DND-41 (cell line): Measurements from ENCODE around the gene LRRN4CL.
A peak's percentile ranks its signal among the peaks of the same experiment; 100 is the strongest.
"Not testable (repeated sequence)": the region's sequence is repeated elsewhere in the genome, so short reads cannot be mapped to it uniquely, and the experiment has no call there.

Experiments
- ATAC-seq: fragments of 200-7000 bp; cut with Tn5 transposase; 3 replicates; pipeline ENCODE4 v1.9.1; 2021; ENCODE audit warnings: low read depth; ENCODE audit not compliant: insufficient read depth
- DNase-seq: peaks from one replicate; pipeline ENCODE4 v3.0.0-alpha.2; 2020
- H2AFZ ChIP-seq: 2 replicates; pipeline ENCODE4 v1.6.0; 2012; ENCODE audit warnings: low read depth, low read length
- H3K27ac ChIP-seq: 2 replicates; pipeline ENCODE4 v1.5.1; 2012; ENCODE audit warnings: low read length, inconsistent platforms
- H3K27me3 ChIP-seq: fragments of 200-600 bp; sonication (generic); 2 replicates; pipeline ENCODE4 v1.6.0; 2012; ENCODE audit warnings: low read length, mild to moderate bottlenecking, inconsistent platforms; ENCODE audit not compliant: insufficient read depth, poor library complexity
- H3K36me3 ChIP-seq: 2 replicates; pipeline ENCODE4 v1.5.1; 2012; ENCODE audit warnings: low read length, inconsistent platforms; ENCODE audit not compliant: insufficient read depth
- H3K4me1 ChIP-seq: 2 replicates; pipeline ENCODE4 v1.5.1; 2012; ENCODE audit warnings: mild to moderate bottlenecking, low read length; ENCODE audit not compliant: insufficient read depth
- H3K4me2 ChIP-seq: 2 replicates; pipeline ENCODE4 v1.6.0; 2012; ENCODE audit warnings: mild to moderate bottlenecking, moderate library complexity, low read length, inconsistent platforms; ENCODE audit not compliant: insufficient read depth
- H3K4me3 ChIP-seq, 2 experiments: fragments of 200-600 bp in 1 of 2; shearing (Covaris generic) in 1 of 2; 2 replicates each; pipeline ENCODE4 v1.5.1; 2012 to 2016; ENCODE audit warnings: inconsistent platforms in 2 of 2, low read length in 2 of 2, mild to moderate bottlenecking in 2 of 2, low read depth in 1 of 2, moderate library complexity in 1 of 2
- H3K79me2 ChIP-seq: 2 replicates; pipeline ENCODE4 v1.6.0; 2012; ENCODE audit warnings: low read length, inconsistent platforms; ENCODE audit not compliant: insufficient read depth
- H3K9ac ChIP-seq: 2 replicates; pipeline ENCODE4 v1.6.0; 2012; ENCODE audit warnings: low read depth, mild to moderate bottlenecking, inconsistent platforms, low read length, moderate library complexity
- H3K9me3 ChIP-seq: 2 replicates; pipeline ENCODE4 v1.5.1; 2012; ENCODE audit warnings: low read length, moderate library complexity, mild to moderate bottlenecking, inconsistent platforms; ENCODE audit not compliant: insufficient read depth, severe bottlenecking
- H4K20me1 ChIP-seq: 2 replicates; pipeline ENCODE4 v1.6.0; 2012; ENCODE audit warnings: low read length; ENCODE audit not compliant: insufficient read depth
- CTCF ChIP-seq: IDR thresholded peaks from 2 replicates; pipeline ENCODE4 v1.5.1; 2012; ENCODE audit warnings: borderline replicate concordance, low read length, moderate library complexity, mild to moderate bottlenecking; ENCODE audit not compliant: poor library complexity, severe bottlenecking; ENCODE audit errors: extremely low read depth
- EZH2 ChIP-seq: IDR thresholded peaks from 3 replicates; pipeline ENCODE4 v1.6.1; 2012; ENCODE audit warnings: borderline replicate concordance, low read depth, mild to moderate bottlenecking, moderate library complexity, low read length, inconsistent platforms; ENCODE audit not compliant: severe bottlenecking

LRRN4CL gene

GRCh38 chr11:62656796-62657429, 32.4 kb downstream of the LRRN4CL start:
- Histone ChIP-seq H3K27me3 (no peaks in the 10 kb centered on the region), H2AFZ (peak overlapping the region; percentile 25; the same call in 1 of the 2 replicates), H3K36me3 (no peaks in the 10 kb centered on the region; the same call in 1 of the 2 replicates), H3K9ac (0 out of 2 replicates have a peak overlapping the region, but pooled peaks have one; percentile 16), H3K27ac (no peak overlapping the region), H4K20me1 (no peaks in the 10 kb centered on the region), H3K4me3 (no peak overlapping the region), H3K4me2 (no peak overlapping the region), H3K79me2 (peaks cover 12% of the 10 kb centered on the region), H3K9me3 (no peaks in the 10 kb centered on the region), H3K4me1 (peaks cover 19% of the 10 kb centered on the region)
- ATAC-seq: no peak
- DNase-seq: no peak
- no peak for TF ChIP-seq CTCF
- no peak for TF ChIP-seq EZH2

GRCh38 chr11:62654297-62654696, 35.0 kb downstream of the LRRN4CL start:
- Histone ChIP-seq H3K9ac (peak overlapping the region; percentile 84), H3K4me1 (peaks cover 27% of the 10 kb centered on the region), H3K27ac (no peak overlapping the region), H3K4me2 (peak overlapping the region; percentile 20), H3K79me2 (peaks cover 31% of the 10 kb centered on the region), H3K36me3 (peaks cover 10% of the 10 kb centered on the region), H4K20me1 (no peaks in the 10 kb centered on the region), H3K27me3 (no peaks in the 10 kb centered on the region), H3K4me3 (no peak overlapping the region), H2AFZ (peak overlapping the region; percentile 67), H3K9me3 (no peaks in the 10 kb centered on the region)
- DNase-seq: no peak
- no peak for ATAC-seq
- no peak for TF ChIP-seq CTCF
- no peak for TF ChIP-seq EZH2

DNA sequence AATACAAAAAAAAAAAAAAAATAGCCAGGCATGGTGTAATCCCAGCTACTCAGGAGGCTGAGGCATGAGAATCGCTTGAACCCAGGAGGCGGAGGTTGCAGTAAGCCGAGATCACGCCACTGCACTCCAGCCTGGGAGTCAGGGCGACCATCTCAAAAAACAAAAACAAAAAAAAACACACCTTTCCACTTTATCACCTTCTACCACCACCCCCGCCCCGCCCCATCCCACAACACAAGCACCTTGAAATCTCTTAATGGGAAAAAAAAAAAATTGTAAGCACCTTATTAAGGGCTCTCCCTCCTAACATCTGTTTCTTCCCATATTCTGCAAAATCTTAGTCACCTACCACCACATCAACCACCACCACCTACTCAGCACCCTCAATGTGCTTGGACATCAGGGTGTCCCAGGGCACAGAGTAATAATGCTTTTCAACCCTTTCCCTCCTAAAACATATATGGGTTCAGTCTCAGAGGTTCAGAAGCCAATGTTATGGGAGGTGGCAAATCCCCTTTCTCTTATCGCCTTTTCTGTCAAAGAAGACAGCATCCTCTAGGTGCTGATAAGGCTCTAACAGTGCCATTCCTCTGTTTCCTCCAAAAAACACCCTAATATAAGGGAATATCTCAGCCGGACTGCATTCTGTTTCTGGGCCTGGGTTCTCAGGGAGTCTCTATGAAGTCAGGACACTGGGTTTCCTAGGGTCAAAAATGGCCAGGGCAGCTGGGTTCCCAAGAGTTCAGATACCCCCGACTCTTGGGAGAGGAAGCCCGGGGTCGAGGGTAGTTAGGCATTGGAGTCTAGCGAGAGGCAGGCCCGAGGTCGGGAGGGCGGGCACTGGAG, 36.9 kb downstream of the LRRN4CL start:
- ATAC-seq: no peak
- H3K79me2 ChIP-seq: peaks cover 46% of the 10 kb centered on the region
- no peaks in the 10 kb centered on the region for H3K27me3 ChIP-seq
- no peak for DNase-seq
- H3K9me3 ChIP-seq: no peaks in the 10 kb centered on the region
- TF ChIP-seq CTCF (no peak), EZH2 (no peak)
- H3K36me3 ChIP-seq: peaks cover 27% of the 10 kb centered on the region
- H3K4me2 ChIP-seq: peak overlapping the region; percentile 72
- H3K4me3 ChIP-seq: peak overlapping the region; percentile 75 to 82
- peaks cover 36% of the 10 kb centered on the region for H3K4me1 ChIP-seq
- peak overlapping the region; percentile 84 for H3K9ac ChIP-seq
- H2AFZ ChIP-seq: peak overlapping the region; percentile 87
- H3K27ac ChIP-seq: peak overlapping the region; percentile 88
- H4K20me1 ChIP-seq: no peaks in the 10 kb centered on the region

GRCh38 chr11:62650283-62650682, 39.0 kb downstream of the LRRN4CL start:
- not testable (repeated sequence) for DNase-seq, ATAC-seq, H4K20me1 ChIP-seq, H3K27me3 ChIP-seq, H3K4me3 ChIP-seq, H3K9ac ChIP-seq, H3K4me2 ChIP-seq, H2AFZ ChIP-seq, H3K9me3 ChIP-seq, H3K27ac ChIP-seq
- peaks cover 27% of the 10 kb centered on the region for H3K36me3 ChIP-seq
- peaks cover 48% of the 10 kb centered on the region for H3K4me1 ChIP-seq
- H3K79me2 ChIP-seq: peaks cover 59% of the 10 kb centered on the region
